AG20443 (cell line): ENCODE data around the gene FOXO1.
A peak's percentile ranks its signal among the peaks of the same experiment; 100 is the strongest.

Experiments used
- DNase-seq: peaks from one replicate; pipeline ENCODE4 v3.0.0; 2012; ENCODE audit warnings: low spot score, mixed read lengths

Gene FOXO1

DNA sequence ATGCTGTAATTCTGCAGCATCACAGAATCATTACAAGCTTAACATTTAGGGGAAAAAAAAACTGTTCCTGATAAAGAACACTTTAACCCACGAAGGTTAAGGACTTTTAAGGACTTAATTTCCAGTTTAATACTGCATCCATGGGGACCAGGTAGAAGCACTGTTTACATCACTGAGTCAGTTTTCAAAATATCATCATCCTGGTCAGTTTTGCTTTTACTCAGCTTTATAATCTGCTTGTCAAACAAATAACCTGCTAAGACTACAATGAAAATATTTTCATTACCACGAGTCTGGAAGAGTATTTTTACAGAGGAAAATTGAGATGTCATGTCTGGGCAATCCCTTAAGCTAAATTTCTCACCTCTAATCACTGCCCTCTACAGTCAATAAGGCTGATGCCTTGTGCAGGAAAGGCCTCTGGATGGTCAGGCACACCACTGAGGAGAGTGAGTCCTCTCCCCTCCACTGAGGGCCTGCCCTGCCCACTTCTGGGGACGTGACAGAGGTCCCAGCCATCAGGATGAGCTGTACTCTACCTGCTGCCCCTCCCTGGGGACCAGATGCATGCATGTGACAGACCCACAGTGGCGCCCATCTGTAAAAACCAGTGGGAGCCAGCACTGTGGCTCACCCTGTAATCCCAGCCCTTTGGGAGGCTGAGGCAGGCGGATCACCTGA, 31.0 kb downstream of the FOXO1 start:
- DNase-seq: no peak

DNA sequence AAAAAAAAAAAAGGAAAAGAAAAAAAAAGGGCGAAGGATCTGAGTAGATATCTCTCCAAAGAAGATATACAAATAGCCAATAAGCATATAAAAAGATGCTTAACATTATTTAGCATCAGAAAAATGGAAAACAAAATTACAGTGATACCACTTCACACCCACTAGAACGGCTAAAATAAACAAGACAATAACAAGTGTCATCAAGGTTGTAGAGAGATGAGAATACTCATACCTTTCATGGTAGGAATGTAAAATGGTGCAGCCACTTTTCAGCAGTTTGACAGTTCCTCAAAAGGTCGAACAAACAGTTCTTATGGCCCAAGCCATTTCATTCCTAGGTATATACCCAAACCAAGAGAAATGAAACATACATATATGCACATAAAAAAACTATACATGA, 33.5 kb downstream of the FOXO1 start:
- DNase-seq: no peak

DNA sequence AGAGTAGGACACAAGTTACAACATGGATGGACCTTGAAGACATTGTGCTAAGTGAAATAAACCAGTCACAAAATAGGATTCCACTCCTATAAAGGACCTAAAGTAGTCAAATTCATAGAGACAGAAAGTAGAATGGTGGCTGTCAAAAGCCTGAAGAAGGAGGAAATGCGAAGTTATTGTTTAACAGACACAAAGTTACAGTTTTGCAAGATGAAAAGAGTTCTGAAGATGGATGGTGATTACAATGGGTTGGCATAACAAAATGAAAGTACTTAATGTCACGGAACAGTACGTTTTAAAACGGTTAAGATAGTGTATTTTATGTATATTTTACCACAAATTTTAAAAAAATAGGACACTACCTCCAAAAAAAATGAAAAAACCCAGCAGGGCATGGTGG, 34.8 kb downstream of the FOXO1 start:
- DNase-seq: no peak

DNA sequence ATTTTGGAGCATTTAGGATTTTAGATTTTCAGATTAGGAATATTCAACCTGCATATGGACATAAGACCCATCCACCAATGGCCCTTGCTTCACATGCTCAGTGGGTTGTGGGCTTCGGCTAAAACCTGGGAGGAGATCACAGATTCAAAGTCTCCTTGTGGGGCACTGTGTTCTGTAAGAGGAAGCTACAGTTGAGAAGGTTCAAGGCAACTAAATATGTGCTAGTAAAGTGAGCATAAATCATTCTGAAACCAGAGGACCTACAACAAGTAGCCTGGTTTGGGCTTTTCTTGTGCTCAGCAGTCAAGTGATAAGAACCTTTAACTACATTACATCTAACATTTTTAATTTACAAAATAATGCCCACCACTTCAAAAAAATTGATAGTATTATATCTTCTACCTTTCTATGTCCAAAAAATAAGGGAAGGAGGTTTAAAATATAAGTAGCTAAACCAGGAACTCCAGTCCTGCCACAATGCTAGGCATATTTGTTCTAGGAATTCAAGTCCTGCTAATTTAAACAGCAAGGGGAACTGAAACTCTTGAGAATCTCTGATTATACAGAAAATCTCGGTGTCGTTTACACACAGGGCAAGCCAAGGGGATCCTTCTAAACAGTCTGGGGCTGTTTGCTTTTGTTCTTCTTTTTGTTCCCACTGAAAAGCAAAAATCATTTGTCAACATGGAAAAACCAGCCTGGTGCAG, 36.6 kb downstream of the FOXO1 start:
- DNase-seq: no peak

DNA sequence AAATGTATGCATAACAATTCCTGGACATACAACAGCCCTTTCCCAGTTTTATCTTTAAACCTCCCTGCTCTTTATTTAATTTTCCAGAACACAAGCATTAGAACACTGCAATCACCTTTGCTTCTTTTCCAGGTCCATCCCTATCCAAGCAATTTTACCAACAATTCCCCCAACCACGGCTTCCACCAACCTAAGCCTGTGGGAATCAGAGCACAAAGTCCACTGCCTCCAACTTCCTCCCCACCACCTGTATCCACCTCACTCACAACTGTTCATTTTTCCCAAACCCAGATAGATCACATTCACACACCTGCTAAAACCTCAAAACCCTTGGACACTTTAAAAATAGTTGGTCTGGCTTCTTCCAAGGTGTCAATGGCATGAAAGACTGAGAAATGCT, 39.5 kb downstream of the FOXO1 start:
- no peak for DNase-seq

DNA sequence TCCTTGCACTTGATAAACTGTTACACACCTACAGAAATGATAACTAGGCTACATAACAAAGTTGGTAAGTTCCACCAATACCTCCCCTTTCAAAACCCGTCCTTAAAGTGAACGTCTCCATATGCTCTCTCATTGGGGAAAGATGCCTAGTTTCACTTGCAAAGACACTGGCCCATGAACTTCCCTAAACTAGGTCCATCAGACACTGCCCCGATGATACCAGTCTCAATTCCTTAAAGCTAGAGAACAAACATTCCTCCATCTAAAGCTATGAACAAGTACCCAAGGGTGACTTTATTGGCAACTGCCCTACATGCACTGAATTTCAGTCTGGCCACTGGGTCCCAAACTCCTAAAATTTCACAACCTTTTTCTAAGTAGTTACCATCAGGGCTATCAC, 39.9 kb downstream of the FOXO1 start:
- DNase-seq: no peak

DNA sequence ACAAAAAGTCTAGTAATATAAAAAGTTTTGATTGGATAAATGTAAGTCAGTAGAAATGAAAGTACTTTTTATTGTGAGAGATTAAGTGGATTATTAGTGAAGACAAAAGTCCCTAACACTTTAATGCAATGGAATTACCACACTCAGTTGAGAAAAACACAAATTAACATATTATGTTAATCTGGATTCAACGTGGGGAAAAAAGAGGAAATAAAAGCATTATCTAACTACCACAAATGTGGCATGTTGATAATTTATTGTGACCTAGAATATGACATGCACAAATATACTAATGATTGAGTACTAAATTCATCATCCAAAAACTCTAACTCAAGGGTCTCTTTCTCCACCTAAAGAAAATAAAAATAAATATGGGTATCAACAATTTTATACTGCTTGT, 41.5 kb downstream of the FOXO1 start:
- no peak for DNase-seq

DNA sequence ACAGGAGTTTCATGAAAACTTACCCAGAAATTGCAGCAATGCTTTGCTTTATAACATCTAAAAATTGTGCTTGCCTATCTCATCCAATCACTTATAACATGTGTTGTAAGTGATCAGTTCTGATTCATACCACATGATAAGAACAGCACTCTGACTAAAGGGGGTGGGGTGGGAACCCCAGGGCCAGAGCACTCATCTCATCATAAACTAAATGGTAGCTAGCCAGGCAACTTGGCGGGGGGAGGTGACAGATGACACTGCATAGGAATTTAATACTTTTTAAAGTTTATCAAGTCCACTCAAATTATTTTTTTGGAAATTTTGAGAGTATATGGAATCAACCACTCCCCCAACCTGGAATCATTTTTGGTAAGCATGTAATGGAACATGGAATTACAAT, 42.1 kb downstream of the FOXO1 start:
- DNase-seq: peak; percentile 47

DNA sequence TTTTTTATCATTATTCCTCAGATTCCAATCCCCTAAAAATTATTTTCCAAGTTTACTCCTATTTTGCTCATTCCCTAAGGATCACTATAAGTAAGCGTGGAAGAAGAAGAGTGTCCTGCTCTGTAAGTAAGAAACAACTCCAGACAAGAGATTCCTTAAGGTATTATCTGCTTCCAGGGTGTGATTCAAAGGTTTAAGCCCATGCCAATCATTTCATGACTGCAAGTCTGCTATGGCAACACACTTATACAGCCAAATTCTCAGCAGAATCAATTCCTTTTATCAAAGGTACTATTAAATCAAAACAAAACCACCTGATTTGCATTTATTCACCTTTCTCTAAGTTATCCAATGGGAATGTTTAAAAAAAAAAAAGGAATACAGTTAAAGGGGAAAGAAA, 43.7 kb downstream of the FOXO1 start:
- DNase-seq: no peak

DNA sequence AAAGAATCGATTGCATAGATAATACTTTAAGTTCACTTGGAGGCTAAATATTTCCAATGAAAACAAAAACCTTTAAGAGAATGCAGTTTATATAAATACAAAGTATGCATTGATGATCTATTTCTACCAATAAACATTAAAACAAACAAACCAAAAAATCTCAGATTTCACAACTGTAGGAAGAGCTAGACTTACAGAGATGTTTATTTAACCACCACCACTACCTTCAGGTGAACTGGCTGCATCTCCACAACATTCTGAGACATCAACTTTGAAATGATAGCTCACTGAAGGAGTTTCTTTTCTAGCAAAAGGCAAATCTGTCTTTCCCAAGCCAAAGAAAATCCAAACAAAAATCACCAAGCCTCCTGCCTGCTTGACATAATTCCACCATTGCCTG, 44.2 kb downstream of the FOXO1 start:
- DNase-seq: no peak

DNA sequence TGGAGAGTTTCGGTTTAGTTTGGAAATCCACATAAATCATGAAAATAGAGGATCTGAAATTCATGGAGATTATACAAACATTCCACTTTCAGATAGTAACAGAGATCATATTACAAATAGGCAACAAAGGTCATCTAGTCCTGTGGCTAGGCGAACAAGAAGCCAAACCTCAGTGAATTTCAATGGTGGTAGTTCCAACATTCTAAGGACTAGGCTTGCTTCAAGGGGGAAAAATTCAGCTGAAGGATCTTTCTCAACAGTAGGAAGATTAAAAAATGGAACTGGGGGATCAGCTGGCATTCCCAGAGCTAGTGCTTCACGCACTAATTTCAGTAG, 47.0 kb downstream of the FOXO1 start:
- no peak for DNase-seq

DNA sequence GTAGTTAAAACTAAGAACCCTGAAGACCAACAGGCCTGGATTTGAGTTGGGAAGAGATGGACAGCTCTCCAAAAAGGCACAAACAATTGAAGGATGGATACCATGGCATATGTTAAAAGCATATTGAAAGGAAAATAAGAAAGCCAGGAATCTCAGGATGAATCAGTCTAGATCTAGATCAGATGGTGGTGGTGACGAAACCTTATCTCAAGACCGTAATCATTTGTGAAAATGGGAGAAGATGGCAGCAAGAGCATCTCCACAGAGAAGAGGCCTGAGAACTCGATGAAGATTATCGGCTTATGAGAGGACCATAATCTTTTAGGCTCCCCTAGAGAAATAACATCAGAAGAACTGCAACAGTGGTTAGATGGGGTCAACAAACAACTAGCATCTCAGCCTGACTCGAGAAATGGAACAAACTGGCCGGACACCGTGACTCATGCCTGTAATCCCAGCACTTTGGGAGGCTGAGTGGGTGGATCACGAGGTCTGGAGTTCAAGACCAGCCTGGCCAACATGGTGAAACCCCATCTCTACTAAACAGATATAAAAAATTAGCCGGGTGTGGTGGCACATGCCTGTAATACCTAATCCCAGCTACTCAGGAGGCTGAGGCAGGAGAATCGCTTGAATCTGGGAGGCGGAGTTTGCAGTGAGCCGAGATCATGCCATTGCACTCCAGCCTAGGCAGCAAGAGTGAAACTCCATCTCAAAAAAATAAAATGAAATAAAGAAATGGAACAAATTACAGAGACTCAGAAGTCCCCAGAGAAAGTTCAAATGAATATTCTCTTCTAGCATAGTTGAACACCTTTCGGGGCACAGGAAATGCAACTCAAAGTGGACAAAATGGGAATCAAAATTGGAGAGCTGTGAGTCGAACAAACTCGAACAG, 47.6 kb downstream of the FOXO1 start:
- no peak for DNase-seq

DNA sequence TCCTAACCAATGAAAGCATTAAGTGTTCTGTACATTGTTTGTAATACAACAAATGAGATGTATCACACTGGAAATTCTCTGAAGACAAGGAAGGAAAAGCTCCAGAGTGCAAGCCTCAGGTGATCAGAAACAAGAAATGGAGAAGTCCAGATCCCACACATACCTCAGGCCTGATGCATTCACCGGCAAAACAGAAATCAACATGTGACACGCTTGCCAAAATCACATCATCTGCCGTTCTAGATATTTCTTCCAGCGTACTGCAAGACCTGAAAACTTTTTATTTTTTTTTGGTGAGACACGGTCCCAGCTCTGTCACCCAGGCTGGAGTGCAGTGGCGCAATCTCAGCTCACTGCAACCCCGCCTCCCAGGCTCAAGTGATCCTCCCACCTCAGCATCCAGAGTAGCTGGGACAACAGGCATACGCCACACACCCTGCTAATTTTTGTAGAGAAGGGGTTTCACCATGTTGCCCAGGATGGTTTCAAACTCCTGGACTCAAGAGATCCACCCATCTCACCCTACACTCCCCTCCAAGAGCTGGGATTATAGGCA, 48.6 kb downstream of the FOXO1 start:
- no peak for DNase-seq

DNA sequence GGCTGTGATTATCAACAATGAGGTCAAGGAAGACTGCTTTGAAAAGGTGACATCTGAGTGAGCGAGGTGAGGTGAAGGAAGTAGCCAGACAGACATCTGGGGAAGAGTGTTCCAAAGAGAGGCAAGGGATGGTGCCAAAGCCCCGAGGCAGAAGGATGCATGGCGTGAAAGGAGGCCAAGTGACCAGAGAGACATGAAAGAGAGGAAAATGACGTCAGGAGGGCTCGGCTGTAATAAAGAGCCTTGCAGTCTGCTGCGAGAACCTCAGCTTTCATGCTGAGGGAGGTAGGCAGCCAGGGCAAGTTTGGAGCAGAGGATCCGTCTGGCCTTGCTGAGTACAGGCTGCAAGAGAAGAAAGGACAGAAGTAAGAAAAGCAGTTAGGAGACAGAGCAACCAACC, 50.8 kb downstream of the FOXO1 start:
- DNase-seq: no peak

DNA sequence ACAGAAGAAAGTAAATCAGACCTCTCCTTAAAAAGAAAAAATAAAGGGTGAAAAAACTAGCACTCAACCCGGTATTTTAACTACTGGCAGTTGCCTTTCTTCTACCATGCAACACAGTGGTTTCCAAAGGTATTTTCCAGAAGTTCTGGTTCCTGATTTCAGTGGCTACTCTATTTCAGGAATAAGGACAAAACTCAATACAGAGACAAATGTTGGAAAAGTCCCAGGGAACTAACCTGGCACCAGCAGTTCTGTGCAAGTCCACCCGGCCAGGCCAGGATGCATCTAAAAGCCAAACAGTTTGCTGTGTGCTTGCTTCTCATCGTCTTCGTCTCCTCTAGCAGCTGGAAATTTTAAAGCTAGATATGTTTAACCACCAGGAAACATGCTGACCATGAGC, 52.5 kb downstream of the FOXO1 start:
- no peak for DNase-seq

DNA sequence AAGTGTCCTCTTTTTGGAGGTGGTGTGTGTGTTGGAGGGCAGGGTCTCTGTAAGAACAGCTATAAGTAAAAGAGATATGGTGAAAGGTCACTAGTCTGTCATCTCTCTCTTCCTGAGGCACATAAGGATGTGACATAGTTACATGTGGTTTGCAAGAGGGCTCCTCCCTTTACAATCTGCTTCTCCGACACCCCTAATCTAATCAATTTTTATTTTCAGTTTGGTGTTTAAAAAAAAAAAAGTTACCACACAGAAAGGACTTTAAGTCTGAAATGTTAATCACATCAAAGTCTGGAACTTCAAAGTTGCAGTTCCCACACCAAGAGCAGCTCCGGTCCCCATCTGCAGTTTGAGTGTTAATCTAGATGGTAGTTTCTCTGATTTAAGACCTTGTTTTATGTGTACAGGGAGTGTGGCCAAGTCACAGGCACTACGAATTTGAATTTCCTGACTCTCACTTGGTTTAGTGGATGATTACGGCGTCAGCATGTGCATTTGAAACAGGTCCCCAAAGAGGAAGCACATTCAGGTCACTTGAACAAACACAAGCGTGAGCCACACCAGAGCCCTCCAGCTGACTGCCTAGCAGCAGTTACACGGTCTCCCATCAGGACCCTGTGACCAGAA, 53.1 kb downstream of the FOXO1 start:
- no peak for DNase-seq

DNA sequence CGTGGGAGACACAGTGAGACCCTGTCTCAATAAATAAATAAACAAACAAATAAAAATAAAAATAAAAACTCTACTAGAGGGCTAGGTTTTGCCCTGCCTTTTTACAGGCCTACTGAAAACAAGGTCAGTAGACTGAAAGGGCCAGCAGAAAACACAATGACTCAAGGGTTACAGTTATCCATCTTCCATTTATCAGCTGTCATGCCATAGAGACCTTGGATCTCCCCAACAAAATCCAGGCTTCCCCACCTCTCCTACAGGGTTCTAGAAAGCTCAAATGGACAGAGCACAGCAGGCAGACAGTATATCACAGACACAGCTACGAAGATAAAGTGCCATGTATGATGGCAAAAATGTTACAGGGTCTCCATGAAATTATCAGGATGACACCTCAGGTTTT, 54.4 kb downstream of the FOXO1 start:
- DNase-seq: no peak

DNA sequence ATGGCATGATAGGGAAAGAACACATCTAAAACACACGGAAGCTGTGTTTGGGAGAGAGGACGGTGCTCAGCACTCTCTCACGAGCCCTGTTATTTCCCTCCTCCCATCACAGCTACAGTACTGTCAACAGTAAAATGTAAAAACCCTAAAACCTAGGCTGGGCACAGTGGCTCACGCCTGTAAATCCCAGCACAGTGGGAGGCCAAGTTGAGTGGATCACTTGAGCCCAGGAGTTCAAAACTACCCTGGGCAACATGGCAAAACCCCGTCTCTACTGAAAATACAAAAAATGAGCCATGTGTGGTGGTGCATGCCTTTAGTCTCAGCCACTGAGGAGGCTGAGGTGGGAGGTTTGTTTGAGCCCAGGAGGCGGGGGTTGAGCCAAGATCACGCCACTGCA, 54.8 kb downstream of the FOXO1 start:
- no peak for DNase-seq

DNA sequence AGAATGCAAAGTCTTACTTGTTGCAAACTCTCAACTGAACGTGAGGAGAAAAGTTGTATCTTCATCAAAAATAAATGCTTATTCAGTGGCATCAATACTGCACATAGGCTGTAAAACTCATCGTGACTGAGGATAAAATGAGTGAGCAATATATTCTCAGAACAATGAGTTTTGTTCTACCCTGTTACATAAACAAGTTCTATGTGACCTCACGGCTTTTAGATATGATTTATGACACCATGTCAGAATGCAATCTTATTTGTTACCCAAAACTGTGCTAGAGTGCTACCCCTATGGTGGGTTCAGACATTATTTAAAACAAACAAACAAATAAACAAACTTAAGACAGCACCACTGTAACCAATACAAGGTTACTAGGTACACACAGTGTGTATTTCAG, 55.4 kb downstream of the FOXO1 start:
- DNase-seq: no peak

DNA sequence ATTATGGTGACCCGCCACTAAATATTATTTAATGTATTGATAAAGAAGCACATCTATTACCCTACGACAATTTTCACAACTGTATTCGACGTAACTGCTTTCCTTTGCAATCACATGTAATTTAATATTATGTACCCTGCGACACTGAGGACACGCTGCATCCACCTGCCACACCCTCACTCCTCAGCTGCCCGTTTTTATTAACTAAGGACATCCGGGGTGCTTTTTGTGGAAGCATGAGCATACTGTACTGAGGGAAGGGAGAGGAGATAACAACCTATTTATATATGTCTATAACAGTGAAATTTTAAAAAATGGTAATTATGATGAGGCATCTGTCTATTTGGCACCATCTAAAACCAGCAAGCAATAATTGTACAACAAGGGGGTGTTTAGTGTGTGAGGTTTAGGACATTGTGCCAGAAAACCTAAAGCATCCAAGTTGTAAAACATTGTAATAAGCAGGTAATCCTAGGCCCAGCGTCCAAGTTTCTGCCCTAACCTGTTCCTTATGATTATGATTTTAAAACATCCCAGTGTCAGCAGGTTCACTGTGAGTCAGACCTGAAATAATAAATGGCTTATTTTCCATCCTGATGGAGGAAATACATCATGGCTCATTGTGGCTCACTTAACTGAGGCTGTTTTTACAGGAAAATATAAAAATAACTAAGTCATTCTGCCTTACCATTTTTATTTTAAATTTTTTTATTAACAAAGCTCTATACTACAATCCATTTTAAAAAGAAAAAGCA, 56.3 kb downstream of the FOXO1 start:
- DNase-seq: no peak

DNA sequence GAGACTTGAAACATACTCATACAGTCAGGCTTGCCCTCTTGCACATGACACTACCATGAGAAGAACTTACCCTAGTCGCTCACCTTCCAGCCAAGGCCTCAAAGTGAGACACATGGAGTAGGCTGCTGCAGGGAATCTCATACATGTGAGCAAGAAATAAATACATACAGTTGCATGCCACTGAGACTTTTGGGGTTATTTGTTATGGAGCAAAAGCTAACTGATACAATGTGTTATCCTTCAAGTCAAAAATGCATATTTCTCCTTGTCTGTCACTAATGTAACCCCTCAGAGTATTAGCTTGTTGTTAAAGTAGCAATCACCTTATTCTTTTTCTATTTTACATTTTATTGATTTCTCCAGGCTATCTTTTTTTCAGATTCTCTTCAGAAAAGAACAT, 58.1 kb downstream of the FOXO1 start:
- DNase-seq: no peak

DNA sequence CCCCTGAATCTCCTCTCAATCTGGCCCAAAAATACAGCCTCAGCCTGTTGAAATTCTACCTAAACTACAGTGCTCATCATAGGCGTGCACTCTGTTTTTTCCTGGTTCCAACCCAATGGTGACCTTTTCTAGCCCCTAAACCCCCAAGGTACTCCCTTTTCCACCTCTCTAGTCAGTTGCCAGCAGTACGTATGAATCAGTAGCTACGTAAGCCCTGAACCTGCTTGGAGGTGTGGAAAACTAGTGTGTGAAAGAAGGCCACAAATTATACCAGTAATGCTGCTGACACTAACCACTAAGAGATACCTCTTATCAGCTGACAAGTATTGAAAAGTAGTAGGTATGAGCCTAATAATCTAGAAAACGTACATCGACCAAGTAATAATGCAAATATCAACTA, 60.9 kb downstream of the FOXO1 start:
- no peak for DNase-seq
